HG03159 (cell line): ENCODE measurements around the gene TIMM50.
"Not testable (repeated sequence)": the region's sequence is repeated elsewhere in the genome, so short reads cannot be mapped to it uniquely, and the experiment has no call there.

Experiments used
- ATAC-seq: cut with Tn5 transposase; IDR thresholded peaks from one replicate; pipeline ENCODE4 v1.9.1; 2021; ENCODE audit warnings: mild to moderate bottlenecking, moderate library complexity; ENCODE audit not compliant: unreplicated experiment

TIMM50 gene

DNA sequence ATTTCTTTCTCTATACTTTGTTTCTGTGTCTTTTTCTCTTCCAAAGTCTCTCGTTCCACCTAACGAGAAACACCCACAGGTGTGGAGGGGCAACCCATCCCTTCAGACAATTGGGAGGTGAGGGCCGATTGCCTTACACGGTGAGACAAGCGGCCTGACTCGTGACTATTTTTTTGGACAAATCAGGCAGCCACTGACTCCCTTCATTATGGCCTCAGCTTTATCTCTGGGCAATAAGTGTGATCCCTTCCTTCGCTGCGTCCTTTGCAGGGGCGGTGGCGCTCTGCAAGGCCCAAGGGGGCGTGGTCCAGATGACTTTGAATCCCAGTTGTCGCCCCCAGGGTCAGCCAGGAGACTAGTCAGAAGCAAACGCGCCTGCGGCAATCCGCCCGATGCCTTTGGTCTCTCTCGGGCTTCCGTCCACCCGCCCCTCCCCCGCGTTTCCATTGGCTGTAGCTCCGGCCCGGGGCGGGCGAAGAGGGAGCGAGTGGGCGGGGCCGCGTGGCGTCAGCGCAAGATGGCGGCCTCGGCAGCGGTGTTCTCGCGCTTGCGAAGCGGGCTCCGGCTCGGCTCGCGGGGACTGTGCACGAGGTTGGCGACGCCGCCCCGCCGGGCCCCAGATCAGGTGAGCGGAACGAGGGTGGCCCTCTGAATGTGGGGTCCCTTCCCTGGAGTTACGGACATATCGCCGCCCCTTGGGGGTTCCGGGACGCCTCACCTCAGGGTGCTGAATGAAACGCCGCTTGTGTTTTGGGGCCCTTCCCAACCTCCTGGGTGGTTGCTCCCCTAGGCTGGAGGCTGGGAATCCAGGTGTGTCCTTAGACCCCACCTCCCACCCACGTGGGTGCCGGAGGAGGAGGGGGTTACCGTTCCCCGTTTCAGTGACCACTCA, at the start of gene TIMM50:
TSS of gene TIMM50 (plus strand) at position 502 of the 892 bp plus-strand sequence. CDS start at position 518, 16 bp downstream.
- ATAC-seq, result peak; percentile 85

DNA sequence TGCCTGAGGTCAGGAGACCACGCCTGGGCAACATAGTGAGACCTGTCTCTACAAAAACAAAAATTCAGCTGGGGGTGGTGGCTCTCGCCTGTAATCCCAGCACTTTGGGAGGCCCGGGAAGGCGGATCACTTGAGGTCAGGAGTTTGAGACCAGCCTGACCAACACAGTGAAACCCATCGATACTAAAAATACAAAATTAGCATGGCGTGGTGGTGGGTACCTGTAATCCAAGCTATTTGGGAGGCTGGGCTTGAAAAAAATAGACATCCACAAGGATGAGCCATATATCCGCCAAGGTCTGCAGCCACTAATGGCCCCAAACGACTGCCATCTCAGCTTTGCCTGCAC, 48.0 kb upstream of the TIMM50 start:
- no peak for ATAC-seq

DNA sequence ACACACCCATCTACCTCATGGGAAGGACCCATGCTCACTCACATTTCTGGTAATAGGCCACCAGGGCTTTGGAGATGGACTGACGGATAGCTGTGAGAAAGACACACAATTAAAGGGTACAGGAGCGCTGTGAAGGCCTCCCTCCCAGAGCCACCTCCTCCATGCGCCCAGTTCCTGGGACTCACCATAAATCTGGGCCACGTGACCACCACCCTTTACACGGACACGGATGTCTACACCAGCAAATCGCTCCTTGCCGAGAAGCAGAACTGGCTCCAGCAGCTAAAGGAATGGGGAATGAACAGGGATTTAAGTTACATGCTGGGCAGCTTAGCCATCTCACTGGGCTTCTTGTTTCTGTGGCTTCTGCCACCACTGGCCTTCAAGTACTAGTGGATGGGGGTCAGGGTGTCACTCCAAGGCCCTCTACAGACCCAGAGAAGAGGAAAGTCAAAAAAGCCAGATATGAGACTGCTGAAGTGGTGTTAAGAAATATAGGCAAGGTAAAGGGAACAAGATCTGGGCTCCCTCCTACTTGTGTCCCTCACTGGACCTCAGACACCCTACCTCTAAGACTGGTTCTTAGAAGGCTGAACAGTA, 47.1 kb upstream of the TIMM50 start:
- ATAC-seq, result no peak

DNA sequence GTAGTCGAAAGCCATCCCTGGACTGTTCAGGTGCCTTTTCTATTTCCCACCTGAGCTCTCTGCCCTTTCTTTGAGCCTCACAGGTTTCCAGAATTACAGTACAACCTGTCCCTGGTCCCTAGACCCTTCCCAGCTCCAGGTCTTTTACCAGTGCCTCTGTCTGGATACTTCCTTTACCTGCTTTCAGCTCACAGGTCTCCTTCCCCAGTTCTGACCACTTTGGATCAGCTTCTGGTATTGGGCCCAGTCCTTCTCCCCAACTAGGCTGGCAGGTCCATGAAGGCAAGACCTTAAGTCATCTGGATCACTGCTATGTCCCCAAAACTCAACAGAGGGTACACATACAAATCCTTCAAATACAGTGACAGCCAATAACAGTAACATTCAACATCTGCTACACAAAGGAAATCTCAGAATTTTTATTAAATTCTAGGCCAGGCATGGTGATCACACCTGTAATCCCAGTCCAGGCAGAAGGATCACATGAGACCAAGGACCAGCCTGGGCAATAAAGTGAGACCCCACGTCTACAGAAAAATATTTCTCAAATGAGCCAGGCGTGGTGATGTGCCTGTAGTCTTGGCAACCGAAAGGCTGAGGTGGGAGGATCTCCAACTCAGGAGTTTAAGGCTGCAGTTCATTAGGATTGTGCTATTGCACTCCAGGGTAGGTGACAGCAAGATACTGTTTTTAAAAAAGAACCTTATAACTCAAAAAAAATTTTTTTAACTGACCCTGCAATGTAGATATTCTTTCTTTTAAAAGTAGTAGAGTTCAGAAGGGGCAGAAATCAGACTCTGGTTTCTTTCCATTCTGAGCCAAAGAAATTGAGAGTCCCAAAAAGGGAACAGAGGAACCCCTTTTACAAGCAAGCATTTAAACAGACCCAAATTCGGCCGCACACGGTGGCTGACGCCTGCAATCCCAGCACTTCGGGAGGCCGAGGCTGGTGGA, 46.2 kb upstream of the TIMM50 start:
- no peak for ATAC-seq

DNA sequence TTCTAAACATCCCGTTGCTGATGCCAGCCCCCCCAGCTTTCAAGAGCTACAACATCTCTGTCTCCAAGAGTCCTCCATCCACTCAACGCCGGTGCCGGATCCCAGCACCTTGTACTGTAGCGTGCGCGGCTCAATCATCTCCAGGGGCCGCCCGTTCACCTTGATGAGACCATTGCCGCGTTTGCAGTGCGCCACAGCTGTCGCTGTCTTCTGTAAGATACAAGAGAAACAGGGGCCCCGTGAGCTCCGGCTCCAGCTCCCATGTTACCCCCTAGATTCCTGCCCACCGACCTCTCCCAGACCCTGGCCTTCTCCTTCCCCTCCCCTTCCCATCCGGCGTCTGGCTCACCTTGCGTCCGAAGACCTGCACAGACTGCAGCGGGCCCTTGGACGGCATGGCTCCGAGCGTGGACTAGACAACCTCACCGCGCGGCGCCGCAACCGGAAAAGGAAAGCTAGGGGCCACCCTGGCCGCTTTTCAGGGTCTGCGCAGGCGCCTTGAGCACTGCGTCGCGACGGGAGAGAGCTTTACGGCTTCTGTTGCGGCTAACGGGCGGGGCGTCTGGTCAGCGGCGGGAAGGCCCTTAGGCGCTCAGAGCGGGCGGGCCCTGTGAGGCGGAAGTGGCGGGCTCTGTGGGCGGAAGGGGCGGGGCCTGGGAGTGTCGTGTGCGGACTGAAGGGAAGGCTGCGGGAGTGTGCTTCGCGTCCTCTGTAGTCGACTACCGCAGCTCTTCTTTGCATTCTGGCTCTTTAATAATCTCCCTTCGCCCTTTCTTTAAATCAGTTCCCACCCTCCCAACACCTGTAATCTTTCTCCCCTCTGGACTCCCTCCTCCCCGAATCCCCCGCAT, 44.9 kb upstream of the TIMM50 start, which contains the start of gene RPS16:
TSS of gene RPS16 (minus strand) at position 451 of the 851 bp plus-strand sequence. CDS start at position 397, 54 bp downstream.
- peak; percentile 75 for ATAC-seq

DNA sequence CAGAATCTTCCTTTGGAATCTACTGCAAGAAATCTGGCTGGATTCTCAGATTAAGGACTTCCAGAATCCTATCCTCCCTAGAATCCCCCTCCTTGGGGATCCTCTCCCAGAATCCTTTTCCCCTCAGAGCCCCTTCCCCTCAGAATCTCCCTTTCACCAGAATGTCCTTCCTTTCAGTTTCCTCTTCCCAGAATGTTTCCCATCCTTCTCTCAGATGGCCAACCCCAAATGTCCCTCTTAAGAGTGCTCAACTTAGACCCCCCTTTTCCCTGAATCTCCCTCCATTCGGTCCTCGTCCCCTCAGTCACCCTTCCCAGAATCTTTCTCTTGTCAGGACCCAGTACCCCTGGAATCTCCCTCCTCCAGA, 44.3 kb upstream of the TIMM50 start:
- no peak for ATAC-seq

DNA sequence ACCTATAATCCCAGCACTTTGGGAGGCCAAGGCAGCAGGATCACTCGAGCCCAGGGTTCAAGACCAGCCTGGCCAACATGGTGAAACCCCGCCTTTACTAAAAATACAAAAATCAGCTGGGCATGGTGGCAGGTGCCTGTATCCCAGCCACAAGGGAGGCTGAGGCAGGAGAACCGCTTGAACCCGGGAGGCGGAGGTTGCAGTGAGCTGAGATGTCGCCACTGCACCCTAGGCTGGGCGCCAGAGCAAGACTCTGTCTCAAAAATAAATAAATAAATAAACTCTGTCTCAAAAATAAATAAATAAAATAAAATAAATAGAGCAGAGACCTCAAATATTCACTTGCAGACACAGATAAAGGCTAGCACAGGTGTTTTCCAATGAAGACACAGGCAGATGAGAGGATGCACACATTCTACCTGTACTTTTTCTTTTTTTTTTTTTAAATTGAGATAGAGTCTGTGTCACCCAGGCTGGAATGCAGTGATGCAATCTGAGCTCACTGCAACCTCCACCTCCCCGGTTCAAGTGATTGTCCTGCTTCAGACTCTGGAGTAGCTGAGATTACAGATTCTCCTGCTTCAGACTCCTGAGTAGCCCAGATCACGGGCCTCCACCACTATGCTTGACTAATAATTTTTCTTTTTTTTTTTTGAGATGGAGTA, 42.2 kb upstream of the TIMM50 start:
- ATAC-seq, result no peak

DNA sequence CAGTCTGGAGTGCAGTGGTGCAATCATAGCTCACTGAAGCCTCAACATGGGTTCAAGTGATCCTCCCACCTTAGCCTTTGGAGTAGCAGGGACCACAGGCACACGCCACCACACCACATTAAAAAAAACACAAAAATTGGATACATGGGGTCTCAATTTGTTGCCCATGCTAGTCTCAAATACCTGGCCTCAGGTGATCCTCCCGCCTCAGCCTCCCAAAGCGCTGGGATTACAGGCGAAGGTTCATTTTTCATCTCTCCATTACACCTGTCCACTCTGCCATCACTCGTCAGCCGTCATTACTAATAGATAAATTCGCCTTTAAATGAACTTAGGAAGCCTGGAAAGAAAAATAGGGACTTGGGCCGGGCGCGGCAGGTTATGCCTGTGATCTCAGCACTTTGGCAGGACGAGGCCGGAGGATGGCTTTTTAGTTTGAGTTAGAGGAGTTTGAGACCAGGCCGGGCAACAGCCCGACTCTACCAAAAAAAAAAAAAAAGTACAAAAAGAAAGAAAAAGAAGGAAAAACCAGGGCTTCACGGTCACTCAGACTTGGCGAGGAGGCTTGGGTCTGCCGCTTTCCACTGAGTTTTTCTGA, 35.9 kb upstream of the TIMM50 start:
- ATAC-seq, result no peak

DNA sequence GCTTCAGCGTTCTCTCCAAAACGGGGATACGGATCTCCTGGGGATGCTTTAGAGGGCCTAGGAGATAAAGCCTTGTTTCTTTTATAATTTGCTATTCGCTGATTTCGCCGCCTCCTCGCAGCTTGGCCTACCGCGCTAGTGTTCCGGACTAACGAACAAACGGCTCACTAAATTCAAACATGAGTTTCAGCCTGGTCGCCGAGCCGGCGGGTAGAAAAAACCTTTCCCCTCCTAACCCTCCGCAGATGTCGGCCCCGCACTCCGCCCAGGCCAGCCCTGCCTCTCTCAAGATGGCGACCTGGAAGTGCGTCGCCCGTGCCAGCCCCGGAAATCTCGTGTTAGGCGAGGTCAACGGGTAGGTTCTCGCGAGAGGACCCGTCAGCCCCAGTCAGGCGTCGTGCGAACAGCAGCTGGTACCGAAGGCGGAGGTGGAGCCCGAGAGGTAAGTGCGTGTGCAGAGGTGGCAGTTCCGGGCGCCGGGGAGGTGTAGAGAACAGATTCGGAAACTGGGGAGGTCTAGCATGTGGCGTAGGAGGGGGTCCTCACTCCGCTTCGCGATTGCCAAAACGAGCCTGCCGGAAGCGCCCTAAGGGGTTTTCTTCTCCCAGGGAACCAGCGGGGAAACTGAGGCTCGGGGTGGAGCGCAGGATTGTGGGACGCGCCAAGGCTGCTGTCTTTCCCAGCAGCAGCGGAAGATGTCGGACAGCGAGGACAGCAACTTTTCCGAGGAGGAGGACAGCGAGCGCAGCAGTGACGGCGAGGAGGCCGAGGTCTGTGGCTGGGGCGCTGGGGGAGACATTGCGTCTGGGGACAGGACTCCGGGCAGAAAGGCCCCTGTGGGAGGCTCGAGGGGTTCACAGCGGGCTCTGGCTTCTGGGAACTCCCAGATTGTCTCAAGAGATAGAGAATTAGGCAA, 35.2 kb upstream of the TIMM50 start, which contains the start of gene SUPT5H:
TSS of gene SUPT5H (plus strand) at position 387 of the 916 bp plus-strand sequence. CDS start at position 696, 309 bp downstream.
- peak; percentile 83 for ATAC-seq

DNA sequence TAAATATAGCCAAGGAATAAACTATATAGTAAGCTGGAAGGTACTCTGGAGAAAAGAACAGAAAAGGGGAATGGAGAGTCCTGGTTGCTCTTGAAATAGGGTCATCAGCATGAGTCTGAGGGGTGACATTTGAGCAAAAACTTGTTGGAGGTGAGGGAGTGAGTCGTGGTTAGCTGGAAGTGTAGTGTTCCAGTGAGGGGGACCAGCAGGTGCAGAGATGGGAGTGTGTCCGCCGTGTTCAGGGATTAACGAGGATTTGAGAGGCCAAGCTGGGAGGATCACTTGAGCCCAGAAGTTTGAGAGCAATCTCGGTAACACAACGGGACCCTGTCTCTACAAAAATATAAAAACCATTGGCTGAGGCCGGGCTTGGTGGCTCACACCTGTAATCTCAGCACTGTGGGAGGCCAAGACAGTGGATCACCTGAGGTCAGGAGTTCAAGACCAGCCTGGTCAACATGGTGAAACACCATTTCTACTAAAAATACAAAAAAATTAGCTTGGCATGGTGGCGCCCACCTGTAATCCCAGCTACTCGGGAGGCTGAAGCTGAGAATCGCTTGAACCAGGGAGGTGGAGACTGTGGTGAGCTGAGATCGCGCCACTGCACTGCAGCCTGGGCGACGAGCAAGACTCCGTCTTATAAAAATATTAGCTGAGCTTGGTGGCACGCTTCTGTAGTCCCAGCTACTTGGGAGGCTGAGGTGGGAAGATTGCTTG, 34.1 kb upstream of the TIMM50 start:
- no peak for ATAC-seq

DNA sequence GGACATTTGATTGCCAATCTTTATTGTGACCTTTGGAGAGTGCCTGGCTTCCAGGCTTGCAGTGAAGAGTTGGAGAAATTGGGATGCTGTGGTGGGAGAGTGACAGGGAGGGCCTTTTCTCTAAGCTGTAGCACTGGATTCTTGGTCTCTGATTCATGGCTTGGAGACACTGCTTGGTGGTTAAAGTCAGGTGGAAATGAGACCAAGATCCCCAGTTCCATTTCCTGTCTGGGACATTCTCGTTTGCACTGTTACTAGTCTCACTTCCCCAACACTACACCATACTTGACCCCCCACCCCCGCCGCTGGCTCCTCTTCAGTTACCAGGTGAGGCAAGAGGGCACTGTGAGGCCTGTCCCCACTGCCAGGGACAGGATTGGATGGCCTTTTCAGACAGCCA, 32.4 kb upstream of the TIMM50 start:
- no peak for ATAC-seq

DNA sequence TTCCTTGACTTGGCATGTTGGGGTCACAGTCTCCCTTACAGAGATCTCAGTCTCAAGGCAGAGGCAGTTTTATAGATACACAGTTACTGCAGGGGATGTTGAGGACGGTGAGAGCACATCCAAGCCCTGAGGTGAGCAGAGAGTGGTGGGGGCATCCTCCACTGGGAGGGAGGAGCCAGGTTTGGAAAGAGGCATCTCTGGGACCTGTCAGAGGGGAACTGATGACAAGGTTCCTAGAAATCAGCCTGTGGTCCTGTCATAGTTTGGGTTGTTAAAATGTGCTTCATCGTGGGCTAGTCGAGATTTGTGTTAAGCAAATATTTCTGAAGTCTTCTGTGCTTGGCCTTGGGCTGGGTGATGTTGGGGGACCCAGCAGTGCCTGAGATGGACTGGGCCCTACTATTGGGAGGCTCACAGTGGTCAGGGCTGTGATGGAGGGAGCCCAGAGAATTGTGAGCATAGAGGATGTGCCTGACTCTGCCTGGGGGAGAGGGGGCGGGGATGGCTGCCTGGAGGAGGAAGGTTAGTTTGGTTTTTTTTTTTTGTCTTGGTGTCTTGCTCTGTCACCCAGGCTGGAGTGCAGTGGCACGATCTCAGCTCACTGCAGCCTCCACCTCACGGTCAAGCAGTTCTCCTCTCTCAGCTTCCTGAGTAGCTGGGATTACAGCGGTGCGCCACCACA, 31.4 kb upstream of the TIMM50 start:
- ATAC-seq, result no peak

DNA sequence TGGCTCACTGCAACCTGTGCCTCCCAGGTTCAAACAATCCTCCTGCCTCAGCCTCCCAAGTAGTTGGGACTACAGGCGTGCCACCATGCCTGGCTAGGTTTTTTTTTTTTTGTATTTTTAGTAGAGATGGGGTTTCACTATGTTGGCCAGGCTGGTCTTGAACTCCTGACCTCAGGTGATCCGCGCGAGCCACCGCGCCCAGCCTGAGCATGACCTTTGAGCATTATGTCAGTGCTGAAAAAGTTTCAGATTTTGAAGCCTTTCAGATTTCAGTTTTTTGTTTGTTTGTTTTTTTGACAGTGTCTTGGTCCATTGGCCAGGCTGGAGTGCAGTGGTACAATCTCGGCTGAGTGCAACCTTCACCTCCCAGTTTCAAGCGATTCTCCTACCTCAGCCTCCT, 29.4 kb upstream of the TIMM50 start:
- not testable (repeated sequence) for ATAC-seq

DNA sequence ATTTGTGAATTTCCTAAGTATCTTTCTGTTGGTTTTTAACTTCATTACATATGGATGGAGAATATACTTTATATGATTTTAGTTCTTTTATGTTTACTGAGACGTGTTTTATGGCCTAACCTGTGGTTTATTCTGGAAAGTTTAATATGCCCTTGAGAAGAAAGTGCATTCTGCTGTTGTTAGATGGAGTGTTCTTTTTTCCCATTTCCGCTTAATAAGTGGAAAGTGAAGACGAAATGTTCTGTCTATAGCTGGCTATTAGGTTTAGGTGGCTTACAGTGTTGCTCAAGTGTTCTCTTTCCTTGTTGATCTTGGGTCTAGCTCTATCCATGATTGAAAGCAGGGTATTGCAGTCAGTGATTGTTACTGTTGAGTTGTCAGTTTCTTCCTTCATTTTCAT, 17.2 kb upstream of the TIMM50 start:
- ATAC-seq, result no peak

DNA sequence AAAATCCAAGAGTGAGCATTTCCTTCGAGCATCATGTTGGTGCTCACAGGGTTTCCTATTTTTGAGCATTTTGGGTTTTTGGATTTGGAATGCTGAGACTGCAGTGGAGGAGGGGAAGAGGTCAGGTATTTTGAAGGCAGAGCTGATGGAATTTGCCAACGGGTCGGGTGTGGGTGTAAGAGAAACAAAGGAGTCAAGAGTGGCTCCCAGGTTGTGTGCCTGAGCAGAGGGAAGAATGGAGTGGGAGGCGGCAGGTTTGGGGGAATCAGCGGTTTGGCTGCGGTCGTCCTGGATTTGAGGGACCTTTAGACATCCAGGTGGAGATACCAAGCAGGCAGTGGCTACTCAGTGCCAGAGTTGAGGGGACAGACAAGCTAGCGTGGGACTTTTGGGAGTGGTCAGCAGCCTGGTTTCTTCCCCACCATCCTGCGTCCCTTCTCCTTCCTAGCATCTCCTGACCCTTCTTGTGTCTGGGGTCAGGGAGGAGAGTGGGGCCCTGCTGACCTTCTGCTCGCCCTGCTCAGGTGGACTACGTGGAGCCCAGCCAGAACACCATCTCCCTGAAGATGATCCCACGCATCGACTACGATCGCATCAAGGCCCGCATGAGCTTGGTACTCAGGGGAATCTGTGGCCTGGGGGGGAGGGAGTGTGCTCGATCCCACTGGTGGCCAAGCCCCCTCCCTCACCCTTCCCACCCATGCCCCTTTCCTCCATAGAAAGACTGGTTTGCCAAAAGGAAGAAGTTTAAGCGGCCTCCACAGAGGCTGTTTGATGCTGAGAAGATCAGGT, 14.5 kb upstream of the TIMM50 start:
- no peak for ATAC-seq

DNA sequence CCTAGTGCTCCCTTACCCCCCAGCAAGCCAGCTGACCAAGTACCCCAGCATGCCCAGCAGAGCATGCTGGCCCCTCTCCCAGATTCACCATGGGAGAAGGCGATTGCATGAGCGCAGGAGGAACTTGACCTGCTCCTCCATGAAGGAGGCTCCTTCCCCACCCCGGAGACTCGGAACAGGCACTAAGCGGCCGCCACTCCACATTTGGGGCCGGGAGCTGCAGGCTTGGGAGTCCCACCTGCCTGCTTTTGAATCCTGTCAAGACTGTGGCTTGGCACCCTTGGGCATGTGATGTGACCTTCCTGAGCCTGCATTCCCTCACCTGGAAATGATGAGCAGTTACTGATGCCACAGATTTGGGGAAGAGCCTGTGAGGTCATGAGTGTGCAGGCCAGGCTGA, 12.7 kb upstream of the TIMM50 start:
- no peak for ATAC-seq
